B cell (primary cell): ENCODE data around the gene PARD6G. TPM values are rescaled to one million over a fixed set of nuclear protein-coding genes. Genes with fewer than 3 reads are reported as not detected.
A peak's percentile ranks its signal among the peaks of the same experiment; 100 is the strongest.
"Not testable (repeated sequence)": the region's sequence is repeated elsewhere in the genome, so short reads cannot be mapped to it uniquely, and the experiment has no call there.

Experiments
- ATAC-seq: fragments of 200-7000 bp; cut with Tn5 transposase; one replicate; pipeline ENCODE4 v1.10.0; 2021; ENCODE audit warnings: low read depth, mild to moderate bottlenecking, moderate number of reproducible peaks, moderate library complexity
- CTCF ChIA-PET: fragments of 350-600 bp; sonication (Branson Sonifier 250); formaldehyde crosslinking; loops from one replicate; lab custom pipeline; 2021; ENCODE audit warnings: antibody characterized with exemption, inconsistent platforms; lab: Charles Lee
- POLR2A ChIA-PET: fragments of 350-600 bp; sonication (Branson Sonifier 250); formaldehyde crosslinking; loops from one replicate; lab custom pipeline; 2021; ENCODE audit warnings: antibody characterized with exemption; lab: Charles Lee
- DNase-seq: peaks from one replicate; pipeline ENCODE4 v3.0.0; 2013
- H2AFZ ChIP-seq: 2 replicates; pipeline ENCODE4 v1.6.1; 2012; ENCODE audit warnings: mild to moderate bottlenecking, low read depth, low read length; ENCODE audit not compliant: insufficient read depth, poor library complexity, severe bottlenecking
- H3K27ac ChIP-seq, 2 donors: 1 replicate in 1 of 2; 2 replicates in 1 of 2; pipeline ENCODE4 v1.5.1; 2012 to 2013; ENCODE audit warnings: low read length in 2 of 2, mild to moderate bottlenecking in 2 of 2, moderate library complexity in 1 of 2
- H3K27me3 ChIP-seq, 4 experiments: fragments of 200-600 bp in 1 of 4; sonication (generic) in 1 of 4; replicated peaks in 1 of 4; 1 replicate in 2 of 4; 2 replicates in 2 of 4; pipeline versions ENCODE4 v1.6.1 to v1.7.0; 2013 to 2016; ENCODE audit warnings: low read length in 3 of 4, mild to moderate bottlenecking in 2 of 4, mixed read lengths in 1 of 4, moderate library complexity in 1 of 4; ENCODE audit not compliant: insufficient read depth in 4 of 4, control insufficient read depth in 3 of 4; ENCODE audit errors: control extremely low read depth in 1 of 4
- H3K36me3 ChIP-seq, 2 experiments: replicated peaks in 1 of 2; 1 replicate in 1 of 2; 2 replicates in 1 of 2; pipeline versions ENCODE4 v1.6.1 to v1.7.1; 2013; ENCODE audit warnings: low read length in 1 of 2; ENCODE audit not compliant: insufficient read depth in 2 of 2, control insufficient read depth in 1 of 2; ENCODE audit errors: control extremely low read depth in 1 of 2, extremely low read depth in 1 of 2
- H3K4me1 ChIP-seq, 2 donors: fragments of 200-600 bp in 1 of 2; sonication (generic) in 1 of 2; 1 replicate in 1 of 2; 2 replicates in 1 of 2; pipeline versions ENCODE4 v1.5.1 to v1.6.1; 2013 to 2017; ENCODE audit warnings: low read length in 2 of 2; ENCODE audit not compliant: control insufficient read depth in 2 of 2, insufficient read depth in 2 of 2
- H3K4me2 ChIP-seq: replicated peaks from 2 replicates; pipeline ENCODE3; 2012; ENCODE audit warnings: mild to moderate bottlenecking, low read depth, low read length; ENCODE audit not compliant: poor library complexity, severe bottlenecking
- H3K4me3 ChIP-seq, 5 experiments: fragments of 200-600 bp in 1 of 5; sonication (generic) in 1 of 5; 1 replicate in 3 of 5; 2 replicates in 2 of 5; pipeline versions ENCODE4 v1.5.1 to v1.7.0; 2011 to 2016; ENCODE audit warnings: low read length in 4 of 5, mild to moderate bottlenecking in 4 of 5, low read depth in 2 of 5, control low read depth in 1 of 5, moderate library complexity in 1 of 5; ENCODE audit not compliant: insufficient read depth in 1 of 5; ENCODE audit errors: control extremely low read depth in 1 of 5, extremely low read depth in 1 of 5
- H3K79me2 ChIP-seq: fragments of 200-600 bp; sonication (generic); one replicate; pipeline ENCODE4 v1.6.0; 2016; ENCODE audit warnings: low read length; ENCODE audit not compliant: control insufficient read depth, insufficient read depth
- H3K9ac ChIP-seq: fragments of 200-600 bp; sonication (generic); 2 replicates; pipeline ENCODE4 v1.6.1; 2017; ENCODE audit warnings: mild to moderate bottlenecking, low read length, moderate library complexity
- H3K9me3 ChIP-seq, 3 donors: one replicate each; pipeline versions ENCODE4 v1.6.1 to v1.7.1; 2013; ENCODE audit warnings: low read length in 2 of 3; ENCODE audit not compliant: control insufficient read depth in 2 of 3, insufficient read depth in 1 of 3; ENCODE audit errors: control extremely low read depth in 1 of 3
- H4K20me1 ChIP-seq: 2 replicates; pipeline ENCODE4 v1.6.0; 2012; ENCODE audit warnings: mild to moderate bottlenecking, low read length; ENCODE audit not compliant: insufficient read depth, control insufficient read depth, poor library complexity, severe bottlenecking
- H3K27ac Mint-ChIP-seq: one replicate; pipeline ENCODE4 v1.8.0; 2021; ENCODE audit warnings: mixed read lengths
- H3K27me3 Mint-ChIP-seq: one replicate; pipeline ENCODE4 v1.8.0; 2021; ENCODE audit warnings: mixed read lengths
- H3K4me1 Mint-ChIP-seq: one replicate; pipeline ENCODE4 v1.8.0; 2021; ENCODE audit warnings: mixed read lengths
- H3K4me3 Mint-ChIP-seq: one replicate; pipeline ENCODE4 v1.8.0; 2021; ENCODE audit warnings: mixed read lengths
- H3K9me3 Mint-ChIP-seq: one replicate; pipeline ENCODE4 v1.8.0; 2022; ENCODE audit warnings: mixed read lengths; ENCODE audit not compliant: insufficient read depth
- CTCF ChIP-seq: fragments of 200-600 bp; IDR thresholded peaks from one replicate; pipeline ENCODE4 v1.8.0; 2022; ENCODE audit warnings: antibody characterized with exemption, mild to moderate bottlenecking
- EZH2 ChIP-seq: IDR thresholded peaks from 2 replicates; pipeline ENCODE4 v1.6.1; 2012; ENCODE audit warnings: borderline replicate concordance, low read depth, mild to moderate bottlenecking, moderate library complexity, low read length; ENCODE audit not compliant: insufficient read depth, poor library complexity, severe bottlenecking
- WGBS: methylation state at CpG from one replicate; pipeline ENCODE4 v1.1.5; 2013; ENCODE audit warnings: missing lambda C conversion rate; ENCODE audit not compliant: insufficient coverage; 5-methylcytosine and 5-hydroxymethylcytosine counted together
- intact Hi-C: fragments of 100-400 bp; cut with micrococcal nuclease; formaldehyde crosslinking; loops from one replicate; pipeline ENCODE4 v1.10.0; 2022
- polyA plus RNA-seq: library from polyadenylated mRNA; depleted of rRNA; stranded (reverse); fragments of >200 nt; gene quantifications from 2 replicates; pipeline ENCODE4 v1.2.3, GENCODE V29; 2012
- total RNA-seq, 2 donors: library from RNA; stranded (reverse); fragments of 120-200 nt in 1 of 2; gene quantifications; 1 replicate in 1 of 2; 2 replicates in 1 of 2; pipeline versions ENCODE4 v1.2.3 to v1.2.4, GENCODE V29; 2013 to 2022

PARD6G gene
- total and polyA plus RNA-seq, 2 donors (not counting 1 experiment from before 2014, with no cell fraction given): not detected

DNA sequence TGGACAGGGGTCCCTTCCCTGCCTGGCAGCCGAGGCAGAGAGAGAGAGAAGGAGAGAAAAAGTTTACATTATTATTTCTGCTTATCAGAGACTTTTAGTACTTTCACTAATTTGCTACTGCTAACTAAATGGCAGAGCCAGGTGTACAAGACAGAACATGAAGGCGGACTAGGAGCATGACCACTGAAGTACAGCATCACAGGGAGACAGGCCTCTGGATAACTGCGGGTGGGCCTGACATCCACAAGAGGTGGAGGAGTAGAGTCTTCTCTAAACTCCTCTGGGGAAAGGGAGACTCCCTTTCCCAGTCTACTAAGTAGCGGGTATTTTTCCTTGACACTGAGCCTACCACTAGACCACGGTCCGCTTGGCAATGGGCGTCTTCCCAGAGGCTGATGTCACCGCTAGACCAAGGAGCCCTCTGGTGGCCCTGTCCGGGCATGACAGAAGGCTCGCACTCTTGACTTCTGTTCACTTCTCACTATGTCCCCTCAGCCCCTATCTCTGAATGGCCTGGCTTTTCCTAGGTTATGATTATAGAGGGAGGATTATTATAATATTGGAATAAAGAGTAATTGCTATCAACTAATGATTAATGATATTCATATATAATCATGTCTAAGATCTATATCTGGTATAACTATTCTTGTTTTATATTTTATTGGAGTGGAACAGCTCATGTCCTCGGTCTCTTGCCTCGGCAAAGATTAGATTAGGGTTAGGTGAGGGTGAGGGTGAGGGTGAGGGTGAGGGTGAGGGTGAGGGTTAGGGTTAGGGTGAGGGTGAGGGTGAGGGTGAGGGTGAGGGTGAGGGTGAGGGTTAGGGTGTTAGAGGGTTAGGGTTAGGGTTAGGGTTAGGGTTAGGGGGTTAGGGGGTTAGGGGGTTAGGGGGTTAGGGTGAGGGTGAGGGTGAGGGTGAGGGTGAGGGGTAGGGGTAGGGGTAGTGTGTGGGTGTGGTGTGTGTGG lies 10.5 kb upstream of the PARD6G start:
- H3K4me3 ChIP-seq, H3K4me2 ChIP-seq, H2AFZ ChIP-seq, intact Hi-C loops, H3K27ac ChIP-seq, H4K20me1 ChIP-seq, H3K9me3 Mint-ChIP-seq, POLR2A ChIA-PET, H3K4me1 ChIP-seq, H3K79me2 ChIP-seq, H3K27me3 ChIP-seq, H3K36me3 ChIP-seq, H3K4me1 Mint-ChIP-seq, ATAC-seq, H3K9ac ChIP-seq, H3K4me3 Mint-ChIP-seq, H3K27ac Mint-ChIP-seq: not testable (repeated sequence)
- peak; percentile 56 for DNase-seq
- CTCF ChIA-PET: interaction anchor here (4.9 kb wide), 1 partner anchor 101 kb away, joined by 36 read pairs; no protein-coding TSS in a partner anchor
- 27% methylated on average over 6 of the region's 12 CpGs for WGBS
- peak; percentile 66 for TF ChIP-seq CTCF
- H3K27me3 Mint-ChIP-seq: peaks cover 19% of the 10 kb centered on the region
- peaks cover 0 to 19% (median 0%) of the 10 kb centered on the region in 3 donors for H3K9me3 ChIP-seq

GRCh38 chr18:80254971-80255500 lies 7.7 kb upstream of the PARD6G start:
- H3K36me3 ChIP-seq: no peaks in the 10 kb centered on the region
- 73% methylated on average over 5 of the region's 6 CpGs for WGBS
- H3K9me3 Mint-ChIP-seq: no peaks in the 10 kb centered on the region
- no peaks in the 10 kb centered on the region for H3K4me1 Mint-ChIP-seq
- ChIA-PET CTCF (interaction anchor here (4.9 kb wide), 1 partner anchor 98 kb away, joined by 36 read pairs; no protein-coding TSS in a partner anchor), POLR2A (no interaction called here)
- no peak overlapping the region for H3K4me2 ChIP-seq
- no peaks in the 10 kb centered on the region for H3K27me3 ChIP-seq
- DNase-seq (no peak), ATAC-seq (no peak)
- H3K9me3 ChIP-seq: peaks cover 0 to 14% (median 0%) of the 10 kb centered on the region in 3 donors
- H3K4me3 Mint-ChIP-seq: no peak overlapping the region
- no peak for TF ChIP-seq EZH2
- H3K4me1 ChIP-seq: no peaks in the 10 kb centered on the region
- no peak overlapping the region for H3K27ac ChIP-seq
- no peaks in the 10 kb centered on the region for H4K20me1 ChIP-seq
- H3K27ac Mint-ChIP-seq: no peak overlapping the region
- no peak overlapping the region for H3K4me3 ChIP-seq
- H3K79me2 ChIP-seq: no peaks in the 10 kb centered on the region
- no peak overlapping the region for H2AFZ ChIP-seq
- H3K27me3 Mint-ChIP-seq: peaks cover 19% of the 10 kb centered on the region
- no peak overlapping the region for H3K9ac ChIP-seq
- intact Hi-C loops: no loop called here
